ENCODE data around the gene ERF.
A peak's percentile ranks its signal among the peaks of the same experiment; 100 is the strongest.

ERF gene

DNA sequence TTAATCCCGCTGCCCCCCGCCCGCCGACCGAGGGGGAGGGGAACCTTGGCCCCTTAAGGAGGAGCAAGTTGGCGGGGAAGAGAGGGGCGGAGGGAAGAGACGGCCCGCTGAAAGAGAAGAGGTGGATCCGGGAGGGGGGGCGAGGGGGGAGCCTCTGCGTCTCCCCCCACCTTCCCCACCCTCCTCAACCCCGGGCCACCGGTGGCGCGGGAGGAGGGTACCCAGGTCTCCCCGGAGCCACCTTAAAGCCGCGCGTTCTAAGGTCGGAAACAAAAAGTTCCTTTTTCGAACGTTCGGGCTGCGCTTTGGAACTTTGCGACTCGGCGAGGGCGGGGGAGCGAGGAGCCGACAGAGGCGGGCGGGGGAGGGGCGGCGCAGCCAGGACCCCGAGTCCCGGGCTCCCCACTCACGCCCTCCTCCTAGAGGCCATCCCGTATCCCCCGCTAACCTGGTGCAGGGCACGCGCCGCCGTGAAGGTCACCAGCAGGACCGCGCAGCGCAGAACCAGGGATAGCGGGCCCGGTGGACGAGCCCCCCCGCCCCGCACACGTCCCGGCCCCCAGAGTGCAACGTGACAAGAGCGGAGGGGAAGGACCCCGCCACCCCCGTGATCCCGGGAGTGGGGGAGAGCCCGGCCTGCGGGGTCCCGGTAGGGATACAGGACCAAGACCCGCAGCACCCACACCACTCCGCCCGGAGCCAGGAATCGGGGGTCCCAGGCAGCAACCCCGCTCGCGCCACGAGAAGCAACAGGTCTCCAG lies 659 bp downstream of the ERF start:
- peak; percentile 67 for DNase-seq (ENCODE audit: low read depth)

GRCh38 chr19:42253245-42254088 lies 1.5 kb downstream of the ERF start:
- peak; percentile 27 for DNase-seq (ENCODE audit: low read depth)

DNA sequence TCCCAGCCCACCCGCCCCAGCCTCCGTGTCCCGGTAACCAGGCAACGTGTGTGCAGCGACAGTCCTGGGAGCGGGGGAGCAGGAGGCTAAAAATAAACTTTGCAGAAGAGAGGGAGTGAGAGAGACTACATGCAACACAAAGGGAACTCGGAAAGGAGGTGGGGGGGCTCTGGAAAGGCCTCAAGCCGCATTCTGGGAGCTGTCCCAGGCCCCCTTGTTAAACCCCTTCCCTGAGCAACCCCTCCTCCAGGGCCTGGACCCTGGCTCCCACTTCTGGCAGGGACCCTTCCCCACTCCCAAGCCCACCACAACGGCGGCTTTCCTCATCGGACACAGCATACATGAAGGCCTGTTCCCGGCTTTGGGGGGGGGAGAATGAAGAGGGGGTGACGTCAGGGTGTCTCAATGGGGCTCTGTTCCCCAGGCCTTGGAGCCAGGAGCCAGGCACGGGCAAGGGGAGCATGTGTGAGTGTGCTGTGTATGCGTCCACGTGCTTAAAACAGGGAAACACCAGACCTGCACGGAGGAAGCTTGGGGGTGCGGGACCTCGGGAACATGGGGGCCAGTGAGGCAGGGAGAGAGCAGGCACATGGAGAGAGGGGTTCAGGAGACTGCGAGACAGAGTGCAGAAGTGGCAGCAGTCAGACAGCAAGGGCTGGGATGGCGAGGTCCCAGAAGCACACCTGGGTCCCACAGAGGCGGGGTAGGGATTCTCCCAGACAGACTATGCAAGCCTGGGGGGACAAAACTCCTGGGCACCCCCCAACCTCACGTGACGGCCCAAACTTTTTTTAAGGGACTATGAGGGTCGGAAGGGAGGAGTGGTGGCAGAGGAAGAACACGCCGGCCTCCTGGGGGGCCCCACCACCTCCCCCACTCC lies 2.3 kb downstream of the ERF start:
- no peak for DNase-seq (ENCODE audit: low read depth)

GRCh38 chr19:42251572-42252358 lies 3.2 kb downstream of the ERF start:
- DNase-seq (ENCODE audit: low read depth), result no peak

DNA sequence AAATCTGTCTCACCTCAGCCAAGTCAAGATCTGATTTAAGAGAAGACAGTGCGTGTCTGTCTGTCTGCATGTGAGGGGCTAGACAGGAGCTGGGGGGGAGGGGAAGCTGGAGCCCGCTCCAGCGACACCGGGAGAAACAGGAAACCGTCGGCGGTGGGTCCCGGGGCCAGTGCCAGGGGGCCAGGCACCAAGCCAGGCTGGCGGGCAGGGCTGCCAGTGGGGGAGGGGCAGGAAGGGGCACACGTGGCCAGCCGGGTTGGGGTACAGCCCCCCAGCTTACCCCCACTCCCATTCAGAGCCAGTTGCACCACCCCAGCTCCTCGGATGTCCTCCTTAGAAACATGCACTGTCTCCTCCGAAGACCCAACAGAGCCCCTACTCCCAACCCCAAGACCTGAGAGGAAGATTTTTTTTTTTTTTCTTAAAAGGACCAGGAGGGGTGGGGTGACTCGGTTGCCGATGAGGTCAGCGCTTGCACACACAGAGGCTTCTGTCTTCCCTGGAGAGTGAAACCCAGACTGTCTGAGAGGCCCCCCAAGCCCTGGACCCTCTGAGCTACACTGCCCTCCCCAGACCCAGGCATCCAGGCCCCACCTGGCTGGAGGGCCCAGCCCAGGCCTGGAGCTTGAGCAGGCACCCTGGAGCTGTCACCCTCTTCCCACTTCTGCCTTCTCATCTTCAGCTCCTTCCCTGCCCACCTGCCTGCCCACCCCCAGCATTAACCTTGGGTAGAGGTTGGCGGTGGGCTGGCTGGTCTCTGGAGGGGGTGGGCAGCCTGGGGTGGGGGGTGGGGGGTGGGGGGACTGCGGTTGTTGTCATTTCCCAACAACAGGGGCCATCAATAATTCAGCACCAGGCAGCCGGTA lies 4.0 kb downstream of the ERF start:
- DNase-seq (ENCODE audit: low read depth), result no peak

DNA sequence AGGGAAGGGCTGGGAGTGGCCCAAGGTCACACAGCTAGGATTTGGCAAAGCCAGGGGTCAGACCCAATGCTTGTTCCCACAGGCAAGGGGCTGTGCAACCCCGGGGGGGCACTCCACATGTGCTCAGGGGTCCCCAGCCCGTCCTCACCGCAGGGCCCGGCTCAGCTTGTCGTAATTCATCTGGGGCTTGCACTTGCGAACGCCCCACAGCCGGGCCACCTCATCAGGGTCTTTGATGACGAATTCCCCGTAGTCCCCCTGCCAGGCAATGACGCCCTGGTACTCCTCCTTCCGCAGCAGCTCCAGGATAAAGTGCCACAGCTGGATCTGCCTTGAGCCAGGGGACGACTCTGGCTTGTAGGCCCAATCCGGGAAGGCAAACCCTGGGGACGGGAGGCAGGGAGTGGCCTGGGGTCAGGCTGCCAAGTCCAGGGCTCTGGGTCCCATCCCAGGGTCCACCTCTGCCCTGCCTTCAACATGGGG lies 4.7 kb downstream of the ERF start:
- DNase-seq (ENCODE audit: low read depth), result no peak

GRCh38 chr19:42249769-42250168 lies 5.2 kb downstream of the ERF start:
- DNase-seq (ENCODE audit: low read depth), result no peak

DNA sequence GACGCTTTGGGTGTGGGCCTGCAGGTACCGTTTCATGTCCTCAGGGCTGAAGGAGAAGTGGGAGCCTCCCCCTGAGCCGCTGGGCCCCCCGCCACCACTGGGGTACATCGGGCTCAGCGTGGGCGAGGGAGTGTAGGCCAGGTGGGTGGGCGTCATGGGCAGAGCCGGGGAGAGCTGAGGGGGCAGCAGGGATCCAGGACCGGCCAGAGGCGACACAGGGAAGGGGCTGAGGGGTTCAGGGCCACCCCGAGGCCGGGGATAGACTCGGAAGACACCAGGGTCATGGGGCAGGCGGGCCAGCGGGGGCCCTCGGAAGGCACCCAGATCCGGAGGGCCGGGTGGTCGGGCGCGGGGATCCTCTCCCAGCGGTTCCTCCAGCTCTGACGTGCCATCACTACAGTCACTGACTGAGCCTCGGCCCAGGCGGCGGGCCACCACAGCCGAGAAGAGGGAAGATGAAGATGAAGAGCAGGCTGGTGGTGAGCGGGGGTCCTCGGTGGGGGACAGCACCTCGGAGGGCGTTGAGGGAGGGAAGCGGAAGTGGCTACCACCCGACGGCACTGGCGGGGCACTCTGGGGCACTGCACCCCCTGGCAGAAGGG lies 5.7 kb downstream of the ERF start:
- no peak for DNase-seq (ENCODE audit: low read depth)

DNA sequence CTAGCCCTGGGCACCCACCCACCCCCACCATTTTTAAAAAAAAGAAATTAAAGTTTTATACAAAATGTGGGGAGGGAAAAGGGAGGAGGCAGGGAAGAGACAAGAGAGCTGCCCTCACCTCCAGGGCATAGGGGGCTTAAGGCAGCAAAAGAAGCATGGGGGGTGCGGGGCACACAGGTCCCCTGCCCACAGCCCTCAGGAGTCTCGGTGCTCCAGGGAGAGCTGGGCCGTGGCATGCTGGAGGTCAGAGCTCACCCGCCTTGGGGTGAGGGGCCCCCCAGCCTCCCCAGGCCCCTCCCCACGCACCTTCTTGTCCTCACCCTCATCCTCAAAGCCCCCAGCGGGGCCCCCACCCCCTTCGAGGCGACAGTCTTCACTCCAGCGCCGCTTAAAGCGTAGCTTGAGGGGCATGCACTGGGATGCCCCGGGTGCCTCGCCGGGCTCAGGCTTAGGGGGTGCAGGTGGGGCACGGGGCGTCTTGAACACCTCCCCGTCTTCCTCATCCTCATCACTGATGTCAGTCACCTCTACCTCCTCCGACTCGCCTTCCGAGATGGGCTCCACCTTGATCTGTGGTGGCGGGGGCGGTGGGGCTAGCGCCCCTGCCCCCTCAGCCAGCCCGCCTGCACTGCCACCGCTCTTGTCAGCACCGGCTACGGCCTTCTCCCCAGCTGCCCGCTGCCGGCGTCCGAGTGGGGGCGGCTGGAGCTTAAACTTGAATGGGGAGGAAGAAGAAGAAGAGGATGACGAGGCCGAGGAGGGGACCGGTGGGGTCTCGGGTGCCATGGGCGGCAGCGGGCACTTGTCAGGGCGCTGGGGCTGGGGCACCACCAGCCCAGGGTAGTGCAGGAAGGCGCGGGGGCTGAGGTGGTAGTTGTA lies 6.4 kb downstream of the ERF start:
- no peak for DNase-seq (ENCODE audit: low read depth)

DNA sequence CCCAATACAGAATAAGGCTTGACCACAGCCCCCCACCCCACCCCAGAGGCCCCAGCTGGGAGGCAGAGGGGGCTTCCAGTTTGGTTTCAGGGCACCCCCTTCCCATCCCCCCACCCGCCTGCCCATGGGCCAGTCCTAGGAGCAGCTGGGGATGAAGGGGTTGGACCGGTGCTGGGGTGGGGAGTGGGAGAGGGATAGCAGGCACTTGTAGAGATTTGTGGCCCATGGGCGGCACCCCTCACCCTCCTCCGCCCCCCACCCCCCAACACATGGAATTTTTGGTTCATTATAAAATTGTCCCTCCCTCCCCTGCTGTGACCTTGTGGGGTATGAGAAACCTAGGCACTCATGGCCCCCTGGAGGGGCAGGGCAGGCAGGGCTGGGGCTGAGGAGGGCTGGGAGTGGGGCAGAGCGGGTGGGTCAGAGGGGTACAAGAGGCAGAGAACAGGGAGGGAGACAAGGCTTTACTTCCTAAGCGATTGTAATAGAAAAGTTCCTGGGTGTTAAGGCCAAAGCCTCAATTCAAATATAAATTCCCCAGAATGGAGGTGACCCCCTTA lies 7.2 kb downstream of the ERF start:
- no peak for DNase-seq (ENCODE audit: low read depth)

- no peak for DNase-seq (ENCODE audit: low read depth)
Observed at GRCh38 chr19:42246922-42247639, 7.8 kb downstream of the ERF start.

GRCh38 chr19:42246143-42246921 lies 8.6 kb downstream of the ERF start:
- no peak for DNase-seq (ENCODE audit: low read depth)

GRCh38 chr19:42245231-42245630 lies 9.7 kb downstream of the ERF start:
- DNase-seq (ENCODE audit: low read depth), result no peak

DNA sequence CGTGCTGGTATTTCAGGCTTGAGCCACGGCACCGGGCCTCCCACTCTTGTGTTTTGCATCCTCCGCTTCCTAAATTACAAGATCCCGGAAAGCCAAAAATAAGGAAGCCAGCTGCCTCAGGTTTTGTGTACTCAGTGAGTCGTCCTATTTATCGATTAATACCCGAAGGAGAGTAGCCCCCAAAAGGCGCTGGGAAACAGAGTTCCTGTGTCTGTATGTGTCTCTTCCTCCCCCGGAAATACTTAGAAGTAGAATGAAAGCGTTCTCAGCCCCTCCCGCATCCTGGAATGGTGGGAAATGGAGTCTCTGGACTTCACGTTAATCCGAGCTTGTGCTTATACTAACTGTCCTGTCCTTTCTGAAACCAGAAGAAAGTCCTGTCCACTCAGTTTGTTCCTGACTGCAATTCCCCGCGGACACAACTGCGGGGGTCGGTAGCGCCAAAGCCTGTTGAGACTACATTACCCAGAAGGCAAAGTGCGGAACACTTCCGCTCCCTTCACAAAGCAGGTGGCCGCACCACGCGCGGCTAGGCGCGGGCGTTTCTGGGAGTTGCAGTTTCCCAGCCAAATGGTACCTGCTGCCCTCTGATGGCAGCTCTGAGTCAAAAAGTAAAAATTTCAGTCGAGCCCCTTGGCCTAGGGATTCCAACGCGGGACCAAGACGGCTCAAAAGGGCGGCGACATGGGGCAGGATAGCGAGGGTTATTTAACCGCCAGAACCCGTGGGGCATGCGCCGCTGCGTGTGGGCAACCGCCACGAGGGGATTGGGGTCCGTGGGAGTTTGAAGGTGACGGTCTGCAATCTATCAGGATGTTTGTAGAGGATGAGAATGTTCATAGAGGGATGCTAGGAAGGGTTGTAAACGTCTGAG lies 10.3 kb downstream of the ERF start:
- peak; percentile 87 for DNase-seq (ENCODE audit: low read depth)

GRCh38 chr19:42242512-42243409 lies 12.2 kb downstream of the ERF start, which contains the start of gene GSK3A:
TSS of gene GSK3A (minus strand) at chr19:42242602. CDS start at chr19:42242465, 137 bp downstream.
- peak; percentile 92 for DNase-seq (ENCODE audit: low read depth)
